ENCODE results near the gene E4F1.

E4F1 gene

DNA sequence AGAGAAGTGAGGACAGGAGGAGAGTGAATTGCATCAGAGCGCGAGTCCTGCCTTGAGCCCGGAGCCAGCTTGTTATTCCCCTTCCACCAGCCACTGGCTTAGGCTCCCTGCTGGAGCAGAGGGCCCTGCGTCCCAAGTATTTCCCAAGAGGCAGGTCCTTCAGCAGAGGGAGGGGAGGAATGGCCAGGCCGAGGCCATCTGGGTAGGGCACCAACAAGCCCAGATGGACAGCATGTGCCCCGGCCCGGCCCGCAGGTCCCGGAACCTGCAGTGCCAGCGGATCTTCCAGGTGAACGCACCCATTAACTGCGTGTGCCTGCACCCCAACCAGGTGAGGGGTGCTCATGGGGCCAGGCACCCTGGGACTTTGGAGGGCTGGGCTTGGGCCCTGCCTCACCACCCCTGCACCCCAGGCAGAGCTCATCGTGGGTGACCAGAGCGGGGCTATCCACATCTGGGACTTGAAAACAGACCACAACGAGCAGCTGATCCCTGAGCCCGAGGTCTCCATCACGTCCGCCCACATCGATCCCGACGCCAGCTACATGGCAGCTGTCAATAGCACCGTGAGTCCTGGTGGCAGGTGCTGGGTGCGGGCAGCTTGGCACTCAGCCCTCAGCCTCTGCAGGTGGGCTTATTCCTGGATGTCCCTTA is 16.5 kb upstream of the E4F1 start:
- DNase-seq (ENCODE audit: low spot score): no peak

DNA sequence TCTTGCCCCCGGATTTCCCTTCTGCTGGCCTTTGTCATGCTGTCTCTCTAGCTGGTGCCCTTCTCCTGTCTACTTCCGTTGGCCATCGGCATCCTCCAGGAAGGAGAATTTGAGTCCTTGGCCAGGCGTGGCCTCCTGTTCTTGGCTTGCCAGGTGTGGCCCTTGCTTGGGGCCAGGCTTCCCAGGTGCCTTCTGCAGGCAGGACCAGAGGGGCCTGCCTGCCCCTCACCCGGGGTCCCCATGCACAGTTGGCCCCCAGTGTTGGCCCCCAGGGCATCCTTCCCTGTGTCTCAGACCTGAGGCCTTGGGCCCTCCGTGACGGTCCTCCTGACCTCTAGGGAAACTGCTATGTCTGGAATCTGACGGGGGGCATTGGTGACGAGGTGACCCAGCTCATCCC is 15.5 kb upstream of the E4F1 start:
- no peak for DNase-seq (ENCODE audit: low spot score)

DNA sequence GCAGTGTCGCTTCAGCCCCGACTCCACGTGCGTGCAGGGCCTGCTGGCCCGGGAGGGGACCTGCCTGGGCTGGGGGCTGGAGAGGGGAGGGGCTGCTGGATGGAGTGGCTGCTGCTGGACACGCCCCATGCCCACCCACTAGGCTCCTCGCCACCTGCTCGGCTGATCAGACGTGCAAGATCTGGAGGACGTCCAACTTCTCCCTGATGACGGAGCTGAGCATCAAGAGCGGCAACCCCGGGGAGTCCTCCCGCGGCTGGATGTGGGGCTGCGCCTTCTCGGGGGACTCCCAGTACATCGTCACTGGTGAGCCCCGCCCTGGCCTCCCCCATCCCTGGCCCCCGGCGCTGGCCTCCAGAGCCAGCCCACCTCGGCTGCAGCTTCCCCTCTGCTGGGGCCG is 15.1 kb upstream of the E4F1 start:
- no peak for DNase-seq (ENCODE audit: low spot score)

DNA sequence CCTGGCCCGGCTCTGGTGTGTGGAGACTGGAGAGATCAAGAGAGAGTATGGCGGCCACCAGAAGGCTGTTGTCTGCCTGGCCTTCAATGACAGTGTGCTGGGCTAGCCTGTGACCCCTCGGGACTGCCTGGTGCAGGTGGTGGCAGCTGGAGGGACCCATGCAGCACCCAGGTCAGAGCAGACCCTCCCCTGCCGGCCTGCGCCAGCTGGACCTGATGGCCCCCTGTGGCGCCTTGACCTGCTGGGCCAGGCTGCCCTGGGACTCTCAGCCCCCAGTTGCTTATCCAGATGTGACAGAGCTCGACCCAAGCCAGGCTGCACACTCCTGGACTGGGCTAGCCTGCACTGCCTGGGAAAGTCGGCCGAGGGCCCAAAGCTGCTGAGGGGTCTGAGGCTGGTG is 14.6 kb upstream of the E4F1 start:
- no peak for DNase-seq (ENCODE audit: low spot score)

DNA sequence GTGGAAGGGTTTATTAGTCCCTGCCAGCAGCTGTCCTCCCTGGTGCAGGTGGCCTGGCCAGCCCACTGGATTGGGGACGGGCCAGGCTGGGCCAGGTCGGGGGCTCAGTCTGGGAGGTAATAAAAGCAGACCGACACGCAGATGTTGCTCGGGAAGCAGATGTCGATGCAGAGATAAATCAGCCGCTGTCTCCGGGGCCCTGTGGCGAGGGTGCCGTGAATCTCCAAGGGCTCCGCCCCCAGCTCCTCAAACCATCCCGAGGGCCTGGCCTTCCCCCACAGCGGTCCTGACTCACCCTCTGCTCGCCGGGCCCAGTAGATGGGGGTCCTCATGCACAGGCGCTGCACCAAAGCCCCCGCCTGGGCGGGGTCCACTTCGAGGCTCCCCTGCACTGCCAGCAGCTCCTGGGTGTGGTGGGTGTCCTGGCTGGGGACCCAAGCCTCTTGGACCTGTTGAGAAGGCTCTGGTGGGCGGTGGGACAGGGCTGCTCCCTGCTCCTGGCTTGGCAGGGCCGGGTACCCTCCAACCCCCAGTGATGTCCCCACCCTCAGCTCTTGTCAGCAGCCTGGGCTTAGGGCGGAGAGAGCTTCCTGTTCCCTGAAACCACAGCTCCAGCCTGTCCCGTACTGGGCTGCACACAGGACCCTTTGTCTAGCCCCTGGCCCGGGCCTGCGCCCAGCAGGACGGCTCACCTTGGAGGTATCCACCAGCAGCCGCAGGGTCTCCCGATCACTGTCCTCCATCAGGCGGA is 14.0 kb upstream of the E4F1 start:
- DNase-seq (ENCODE audit: low spot score): no peak

DNA sequence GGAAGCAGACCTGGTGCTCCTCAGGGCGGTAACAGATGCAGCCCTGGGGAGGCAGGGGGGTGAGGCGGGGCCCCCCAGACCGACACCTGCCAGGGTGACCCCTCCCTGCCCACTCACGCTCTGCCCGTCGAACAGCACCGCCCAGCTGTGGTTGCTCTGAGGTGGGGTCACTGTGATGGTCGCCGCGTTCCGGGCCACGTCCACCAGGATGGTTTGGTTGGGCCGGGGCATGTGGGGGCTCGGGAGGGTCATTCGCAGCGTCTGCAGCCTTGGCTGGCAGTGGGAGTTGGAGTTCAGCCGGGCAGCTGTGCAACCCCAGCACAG is 13.4 kb upstream of the E4F1 start:
- DNase-seq (ENCODE audit: low spot score): no peak

DNA sequence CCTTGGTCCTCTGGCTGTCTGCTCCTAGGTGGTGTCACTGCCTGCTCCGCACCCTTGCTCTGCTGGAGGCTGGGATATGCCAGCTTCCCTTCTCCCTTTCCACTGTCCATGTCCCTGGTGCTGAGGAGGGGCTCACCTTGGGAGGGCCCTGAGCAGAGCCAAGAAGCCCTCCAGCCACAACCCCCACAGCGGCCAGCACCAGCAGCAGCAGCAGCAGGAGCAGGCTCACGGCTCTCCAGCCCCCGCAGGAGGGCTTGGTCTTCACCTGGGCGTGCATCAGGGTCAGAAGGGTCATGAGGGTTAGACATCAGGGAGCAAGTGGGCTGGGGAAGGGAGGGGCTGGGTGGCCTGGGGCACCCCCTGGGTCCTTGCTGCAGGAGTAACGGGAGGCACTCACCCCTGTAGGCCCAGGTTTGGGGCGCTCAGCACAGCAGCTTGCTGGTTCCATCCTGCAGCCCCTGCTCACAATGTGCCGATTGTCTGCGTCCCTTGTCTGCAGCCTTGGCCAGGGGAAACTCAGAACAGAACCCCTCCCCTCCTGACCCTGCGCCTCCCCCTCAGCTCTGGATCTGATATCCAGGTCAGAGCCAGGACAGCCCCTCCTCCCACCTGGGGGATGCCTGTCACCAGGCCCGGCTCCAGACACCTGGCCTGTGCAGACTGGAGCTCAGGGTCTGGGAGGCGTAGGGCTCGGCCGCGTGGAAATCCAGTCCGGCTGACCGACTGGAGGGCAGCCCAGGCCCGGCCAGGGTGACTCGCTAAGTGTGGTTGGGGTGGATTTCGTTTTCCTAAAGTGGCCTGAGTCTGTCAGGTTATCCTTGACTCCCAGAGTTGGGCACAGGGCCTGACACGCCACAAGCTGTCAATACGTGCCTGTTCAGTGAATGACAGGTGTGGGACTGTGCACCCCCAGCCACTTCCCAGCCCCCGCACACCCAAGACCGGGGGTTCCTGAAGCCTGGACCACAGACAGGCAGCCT is 12.7 kb upstream of the E4F1 start, which contains the start of gene BRICD5:
Gene BRICD5 (minus strand): TSS at position 478 of the 980 bp plus-strand sequence. CDS start 30 bp downstream, at position 448.
- DNase-seq (ENCODE audit: low spot score): no peak

DNA sequence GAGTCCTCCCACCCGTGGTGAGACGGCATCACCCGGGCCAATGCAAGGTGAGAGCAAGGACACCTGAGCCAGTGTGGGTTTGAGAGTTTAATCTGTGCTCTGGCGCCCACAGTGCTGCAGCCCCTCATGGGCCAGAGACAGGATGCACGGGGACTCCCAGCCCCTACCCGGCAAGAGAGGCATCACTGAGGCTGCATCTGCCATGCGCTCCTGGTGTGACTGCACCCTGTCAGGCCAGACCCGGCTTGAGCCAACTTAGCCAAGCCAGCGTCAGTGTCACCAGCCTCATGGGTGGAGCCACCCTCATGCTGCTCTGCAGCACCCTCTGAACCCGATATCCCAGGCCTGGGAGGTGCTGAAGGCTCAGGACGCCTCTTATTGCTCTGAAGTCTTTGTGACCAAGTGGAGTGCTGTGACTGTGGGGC is 11.5 kb upstream of the E4F1 start:
- DNase-seq (ENCODE audit: low spot score): no peak

DNA sequence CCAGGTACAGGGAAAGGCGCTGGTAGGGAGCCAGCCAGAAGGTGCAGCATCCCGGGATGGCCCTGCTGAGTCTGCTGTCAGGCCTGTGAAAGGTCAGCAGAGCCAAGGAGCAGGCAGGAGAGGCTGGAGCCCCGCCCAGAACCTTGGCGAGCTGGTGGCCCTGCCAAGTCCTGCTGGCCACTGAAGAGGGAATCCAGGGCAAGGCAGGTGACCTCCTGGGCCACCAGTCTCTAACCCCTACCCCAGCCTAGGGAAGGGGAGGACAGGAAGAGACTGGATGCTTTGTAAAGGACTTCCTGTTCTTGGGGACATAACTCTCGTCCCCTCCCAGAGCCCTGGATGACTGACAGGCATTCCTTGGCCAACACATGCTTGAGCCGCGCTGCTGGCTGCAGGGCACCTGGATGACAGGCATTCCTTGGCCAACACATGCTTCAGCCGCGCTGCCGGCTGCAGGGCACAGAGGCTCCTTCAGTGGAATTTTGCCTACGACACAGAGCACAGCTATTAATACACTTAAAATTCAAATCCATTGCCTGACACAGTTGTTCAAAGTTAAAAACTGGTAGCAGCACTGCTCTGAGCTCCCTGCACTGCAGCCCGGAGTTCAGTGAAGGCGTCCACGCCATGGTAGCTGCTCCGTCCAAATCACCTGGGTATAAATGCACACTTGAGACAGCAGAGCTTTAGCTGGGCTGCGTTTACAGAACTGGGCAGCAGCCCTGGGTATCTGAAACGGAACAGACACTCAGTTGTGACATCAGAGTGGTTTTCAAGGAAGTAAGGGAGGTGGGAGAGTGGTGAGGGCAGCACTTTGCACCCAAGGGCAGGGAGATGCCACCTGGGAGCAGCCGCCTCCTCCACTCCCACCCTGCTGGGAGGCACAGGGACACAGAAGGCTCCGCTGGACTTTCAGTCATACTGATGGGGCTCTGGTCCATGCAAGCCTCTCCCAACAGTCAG is 10.7 kb upstream of the E4F1 start:
- peak; percentile 21 for DNase-seq (ENCODE audit: low spot score)

DNA sequence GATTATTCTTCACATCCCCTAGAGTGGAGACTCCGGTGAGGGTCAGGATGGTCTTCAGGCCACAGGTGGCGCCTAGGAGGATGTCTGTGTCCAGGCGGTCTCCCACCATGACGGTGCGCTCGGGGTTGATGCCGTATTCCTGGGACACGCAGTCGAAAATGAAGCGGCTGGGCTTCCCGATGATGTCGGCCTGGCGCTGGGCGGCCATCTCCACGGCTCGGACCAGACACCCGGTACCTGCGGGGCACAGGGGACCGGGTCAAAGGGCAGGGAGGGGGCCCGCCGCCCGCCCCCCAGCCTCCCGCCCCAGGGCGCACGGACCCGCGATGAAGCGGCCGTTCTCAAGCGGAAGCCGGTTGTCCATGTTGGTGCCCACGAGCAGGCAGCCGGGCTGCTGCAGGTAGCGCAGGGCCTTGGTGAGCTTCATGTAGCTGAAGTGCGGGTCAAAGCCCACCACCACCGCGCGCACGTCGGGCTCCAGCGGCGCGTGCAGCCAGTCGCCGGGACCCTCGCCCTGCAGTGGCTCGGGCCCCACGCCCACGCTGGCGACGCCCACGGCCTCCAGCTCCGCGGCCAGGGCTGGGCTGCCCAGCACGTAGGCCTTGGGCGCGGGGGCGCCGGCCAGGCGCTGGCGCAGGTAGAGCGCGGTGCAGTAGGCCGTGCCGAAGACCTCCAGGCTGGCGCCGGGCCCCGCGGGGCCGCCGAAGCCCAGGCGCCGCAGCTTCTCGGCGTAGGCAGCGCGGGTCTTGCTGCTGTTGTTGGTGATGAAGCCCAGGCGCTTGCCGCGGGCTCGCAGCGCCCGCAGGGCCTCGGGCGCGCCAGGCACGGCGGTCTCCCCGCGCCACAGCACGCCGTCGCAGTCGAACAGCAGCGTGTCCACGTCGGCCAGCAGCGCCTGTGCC is 9.3 kb upstream of the E4F1 start:
- DNase-seq (ENCODE audit: low spot score): no peak

DNA sequence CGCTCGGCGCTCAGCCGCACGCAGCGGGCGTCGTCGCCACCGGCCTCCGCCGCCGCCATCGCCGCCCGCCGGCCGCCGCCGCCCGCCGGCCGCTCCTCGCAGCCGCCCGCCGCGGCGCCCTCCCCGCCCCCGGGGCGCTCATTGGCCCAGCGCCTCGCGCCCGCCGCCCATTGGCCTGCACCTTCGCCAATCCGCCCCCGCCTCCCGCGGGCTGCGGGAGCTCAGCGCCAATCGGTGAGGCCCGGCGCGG is 8.7 kb upstream of the E4F1 start, which contains the start of gene PGP:
Gene PGP (minus strand): TSS at position 122 of the 250 bp plus-strand sequence. CDS start 63 bp downstream, at position 59.
- DNase-seq (ENCODE audit: low spot score): no peak

DNA sequence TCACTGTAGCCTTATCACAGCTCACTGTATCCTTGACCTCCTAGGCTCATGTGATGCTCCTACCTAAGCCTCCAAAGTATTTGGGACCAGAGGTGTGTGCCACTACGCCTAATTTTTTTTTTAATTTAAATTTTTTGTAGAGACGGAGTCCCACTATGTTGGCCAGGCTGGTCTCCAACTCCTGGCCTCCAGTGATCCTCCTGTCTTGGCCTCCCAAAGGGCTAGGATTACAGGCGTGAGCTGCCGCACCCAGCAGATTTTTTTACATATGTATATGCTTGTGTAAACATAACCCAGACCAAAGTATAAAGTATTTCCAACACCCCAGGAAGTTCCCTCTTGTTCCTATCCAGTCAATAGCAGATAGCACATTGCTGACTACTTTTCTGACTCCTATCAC is 7.1 kb upstream of the E4F1 start:
- DNase-seq (ENCODE audit: low spot score): no peak

DNA sequence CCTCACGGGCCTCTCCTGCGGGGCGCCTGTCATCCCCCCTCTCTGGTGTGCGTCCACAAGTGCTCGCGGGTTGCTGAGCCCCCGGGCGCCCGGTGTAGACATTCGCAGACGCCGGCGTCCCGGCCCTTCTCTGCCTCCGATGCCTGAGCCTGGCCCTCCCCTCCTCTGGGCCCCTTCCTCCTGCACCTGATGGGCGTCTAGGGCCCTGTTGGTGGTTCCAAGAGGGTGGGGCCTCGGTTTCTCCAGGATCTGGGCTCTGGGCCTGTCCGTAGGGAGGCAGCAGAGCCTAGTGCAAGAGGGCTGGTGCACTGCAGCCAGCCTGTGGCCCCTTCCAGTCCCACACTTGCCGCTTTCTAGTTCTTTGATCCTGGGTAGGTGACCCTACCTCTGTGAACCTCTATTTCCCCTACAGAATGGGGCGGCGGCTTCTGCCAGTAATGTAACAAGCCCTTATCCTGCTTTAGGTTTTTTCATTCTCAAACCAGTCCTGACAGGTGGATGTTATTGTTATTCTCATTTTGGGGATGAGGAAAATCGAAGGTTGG is 623 bp downstream of the E4F1 start:
- peak; percentile 25 for DNase-seq (ENCODE audit: low spot score)

DNA sequence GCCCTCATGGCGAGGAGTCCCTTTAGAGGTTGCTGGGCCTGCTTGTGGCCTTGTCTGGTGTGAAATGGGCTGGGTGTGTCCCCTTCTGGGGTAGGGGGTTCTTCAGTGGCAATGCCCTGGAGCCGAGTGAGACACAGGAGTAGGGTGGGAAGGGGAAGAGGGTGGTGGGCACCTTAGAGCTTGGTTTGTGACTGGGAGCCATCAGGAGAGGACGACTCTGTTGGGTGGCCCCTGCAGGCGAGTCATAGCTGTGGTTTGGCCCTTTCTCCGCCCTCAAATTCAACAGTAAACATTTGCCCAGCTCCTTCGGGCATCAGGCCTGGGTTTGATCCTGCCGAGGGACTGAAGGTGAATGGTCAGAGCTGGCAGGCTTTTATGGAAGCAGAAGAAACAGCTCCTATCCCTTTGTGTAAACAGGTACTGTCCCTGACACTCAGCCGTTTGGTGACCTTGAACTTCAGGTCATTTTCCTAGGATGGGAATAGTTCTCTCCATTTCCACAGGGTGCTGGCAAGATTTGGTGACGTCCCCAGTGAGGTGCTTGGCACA is 2.9 kb downstream of the E4F1 start:
- no peak for DNase-seq (ENCODE audit: low spot score)

DNA sequence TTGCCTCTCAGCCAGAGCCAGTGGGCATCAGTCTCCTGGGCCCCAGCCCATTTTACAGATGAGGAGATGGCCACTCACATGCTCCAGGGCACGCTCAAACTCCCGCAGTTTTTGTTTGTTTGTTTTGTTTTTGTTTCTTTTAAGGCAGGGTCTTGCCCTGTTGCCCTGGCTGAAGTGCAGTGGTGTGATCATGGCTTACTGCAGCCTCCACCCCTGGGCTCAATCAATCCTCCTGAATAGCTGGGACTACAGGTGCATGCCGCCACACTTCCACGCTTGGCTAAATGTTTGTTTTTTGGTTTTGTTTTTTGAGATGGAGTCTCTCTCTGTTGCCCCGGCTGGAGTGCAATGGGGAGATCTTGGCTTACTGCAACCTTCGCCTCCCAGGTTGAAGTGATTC is 3.5 kb downstream of the E4F1 start:
- DNase-seq (ENCODE audit: low spot score): no peak

DNA sequence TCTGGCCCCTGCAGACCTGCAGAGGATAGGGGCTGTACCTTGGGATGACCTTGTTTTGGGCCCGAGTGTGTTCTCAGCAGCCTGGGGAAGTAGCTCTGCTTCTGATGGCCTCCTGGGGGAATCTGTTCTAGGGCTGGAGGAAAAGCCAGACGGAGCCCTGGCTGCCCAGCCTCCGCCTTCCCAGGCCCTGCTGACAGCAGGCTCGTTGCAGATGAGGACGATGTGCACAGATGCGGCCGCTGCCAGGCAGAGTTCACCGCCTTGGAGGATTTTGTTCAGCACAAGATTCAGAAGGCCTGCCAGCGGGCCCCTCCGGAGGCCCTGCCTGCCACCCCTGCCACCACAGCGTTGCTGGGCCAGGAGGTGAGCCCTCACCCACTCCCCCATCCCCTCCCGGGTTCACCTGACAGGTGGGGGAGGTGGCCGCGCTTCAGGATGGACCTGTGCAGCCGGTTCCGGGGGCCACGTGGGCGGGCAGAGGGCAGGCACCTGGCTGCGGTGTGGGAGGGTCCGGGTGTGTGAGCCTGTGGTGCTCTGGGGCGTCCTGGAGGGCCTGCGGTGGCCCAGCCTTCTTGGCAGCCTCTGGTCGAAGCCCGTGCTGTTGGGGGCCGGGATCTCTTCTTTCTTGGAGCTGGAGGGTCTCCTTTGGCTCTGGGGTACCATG is 4.9 kb downstream of the E4F1 start:
- no peak for DNase-seq (ENCODE audit: low spot score)

DNA sequence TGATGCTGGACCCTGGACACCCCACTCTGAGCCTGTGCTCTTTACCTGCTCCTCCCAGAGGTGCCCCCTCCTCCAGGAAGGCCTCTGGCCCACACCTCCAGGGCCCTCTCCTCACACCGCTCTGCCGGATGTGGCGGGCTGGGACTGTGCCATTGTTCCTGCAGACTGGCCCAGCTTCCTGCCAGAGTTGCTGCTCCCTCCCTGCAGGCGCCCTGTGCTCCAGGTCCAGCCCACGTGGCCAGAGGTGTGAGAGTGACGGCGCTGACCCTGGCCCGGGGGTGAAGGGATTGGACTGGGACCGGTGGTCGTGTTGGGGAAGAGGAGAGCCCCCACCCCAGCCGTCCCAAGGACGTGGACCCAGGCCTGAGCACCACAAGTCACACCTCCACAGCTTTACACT is 5.7 kb downstream of the E4F1 start:
- no peak for DNase-seq (ENCODE audit: low spot score)

DNA sequence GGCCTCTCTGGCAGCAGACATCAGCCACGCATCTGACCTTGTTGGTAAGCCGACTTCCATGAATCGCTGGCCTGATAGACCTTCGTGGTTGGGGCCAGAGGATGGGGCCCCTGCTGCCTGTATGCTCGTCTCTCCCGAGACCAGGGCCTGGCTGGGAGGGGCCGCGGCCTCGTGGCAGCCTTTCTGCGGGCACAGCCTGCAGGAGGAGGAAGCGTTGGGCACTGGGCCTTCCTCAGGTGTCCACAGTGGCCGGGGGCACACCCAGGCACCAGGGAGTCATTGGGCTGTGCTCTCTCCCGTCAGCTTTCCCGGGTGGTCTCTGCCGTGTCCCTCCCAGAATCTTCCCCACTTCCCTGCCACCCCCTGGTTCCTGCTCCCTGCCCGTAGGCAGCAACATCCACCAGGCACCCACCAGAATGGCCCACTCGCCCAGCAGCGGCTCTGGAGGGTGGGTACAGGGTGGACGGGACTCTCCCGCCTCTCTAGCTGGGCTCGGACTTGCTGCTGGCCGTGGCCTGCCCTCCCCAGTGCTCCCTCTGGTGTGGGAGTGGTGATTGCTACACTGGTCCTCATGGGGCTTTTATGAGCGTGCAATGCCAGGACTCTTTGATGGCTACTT is 6.3 kb downstream of the E4F1 start:
- DNase-seq (ENCODE audit: low spot score): no peak

DNA sequence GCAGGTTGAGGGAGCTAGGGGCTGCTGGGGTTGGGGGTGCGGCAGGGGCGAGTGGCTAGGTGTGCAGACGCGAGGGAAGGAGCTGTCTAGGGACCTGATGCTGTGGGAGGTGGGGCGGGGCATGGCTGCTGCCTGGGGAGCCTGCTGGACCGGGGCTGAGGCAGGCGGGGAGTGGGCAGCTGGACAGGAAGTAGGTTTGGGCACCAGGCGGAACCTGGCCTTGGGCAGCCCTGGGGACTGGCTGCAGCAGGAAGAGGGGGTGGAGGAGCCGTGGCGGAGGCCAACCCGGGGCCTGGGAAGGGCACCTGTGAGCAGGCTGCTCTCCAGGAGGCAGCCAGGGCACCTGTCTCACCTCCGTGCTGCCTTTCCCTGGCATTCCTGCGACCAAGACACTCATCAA is 7.0 kb downstream of the E4F1 start:
- DNase-seq (ENCODE audit: low spot score): no peak

Measured in kidney capillary endothelial cell (primary cell).